H9 (cell line): ENCODE data around the gene CD300H. TPM values are rescaled to one million over a fixed set of nuclear protein-coding genes. Genes with fewer than 3 reads are reported as not detected.

Experiments used
- DNase-seq: peaks from one replicate; pipeline ENCODE4 v3.0.0-alpha.2; 2017
- H2AFZ ChIP-seq: one replicate; pipeline ENCODE4 v1.6.1; 2013; ENCODE audit warnings: mild to moderate bottlenecking, low read length, control low read depth, moderate library complexity
- H2AK5ac ChIP-seq: 2 replicates; pipeline ENCODE4 v1.6.1; 2013; ENCODE audit warnings: low read length, control low read depth, mixed read lengths; ENCODE audit not compliant: insufficient read length
- H2BK120ac ChIP-seq: one replicate; pipeline ENCODE4 v1.6.1; 2013; ENCODE audit warnings: low read depth, mild to moderate bottlenecking, low read length, control low read depth, inconsistent platforms; ENCODE audit not compliant: poor library complexity, severe bottlenecking
- H2BK12ac ChIP-seq: 2 replicates; pipeline ENCODE4 v1.6.1; 2013; ENCODE audit warnings: low read length, control low read depth, mixed read lengths, low read depth; ENCODE audit not compliant: insufficient read length
- H2BK15ac ChIP-seq: 2 replicates; pipeline ENCODE4 v1.6.1; 2013; ENCODE audit warnings: low read depth, low read length, control low read depth
- H2BK20ac ChIP-seq: one replicate; pipeline ENCODE4 v1.6.1; 2013; ENCODE audit warnings: low read depth, mild to moderate bottlenecking, low read length, control low read depth, inconsistent platforms; ENCODE audit not compliant: poor library complexity, severe bottlenecking
- H2BK5ac ChIP-seq: 2 replicates; pipeline ENCODE4 v1.6.1; 2013; ENCODE audit warnings: low read length, control low read depth, mixed read lengths; ENCODE audit not compliant: insufficient read length
- H3K14ac ChIP-seq: 2 replicates; pipeline ENCODE4 v1.6.1; 2013; ENCODE audit warnings: low read length, control low read depth; ENCODE audit not compliant: insufficient read depth
- H3K18ac ChIP-seq: 2 replicates; pipeline ENCODE4 v1.6.1; 2013; ENCODE audit warnings: low read depth, mild to moderate bottlenecking, mixed read lengths, low read length, control low read depth; ENCODE audit not compliant: insufficient read length
- H3K23ac ChIP-seq: 2 replicates; pipeline ENCODE4 v1.6.1; 2013; ENCODE audit warnings: low read length, control low read depth, mixed read lengths, low read depth; ENCODE audit not compliant: insufficient read length
- H3K23me2 ChIP-seq: 2 replicates; pipeline ENCODE4 v1.6.1; 2013; ENCODE audit warnings: low read depth, mild to moderate bottlenecking, mixed read lengths, low read length, control low read depth; ENCODE audit not compliant: insufficient read length, poor library complexity, severe bottlenecking
- H3K27ac ChIP-seq: 2 replicates; pipeline ENCODE4 v1.5.1; 2013; ENCODE audit warnings: low read length, control low read depth, mixed read lengths, low read depth; ENCODE audit not compliant: insufficient read length
- H3K27me3 ChIP-seq: 2 replicates; pipeline ENCODE4 v1.6.1; 2013; ENCODE audit warnings: low read length, control low read depth, inconsistent platforms; ENCODE audit not compliant: insufficient read depth
- H3K4ac ChIP-seq: 2 replicates; pipeline ENCODE4 v1.6.1; 2013; ENCODE audit warnings: low read depth, mild to moderate bottlenecking, control low read depth, inconsistent platforms, low read length, moderate library complexity
- H3K4me1 ChIP-seq: 2 replicates; pipeline ENCODE4 v1.6.1; 2013; ENCODE audit warnings: low read length, control low read depth, inconsistent platforms; ENCODE audit not compliant: insufficient read depth
- H3K4me2 ChIP-seq: 2 replicates; pipeline ENCODE4 v1.6.1; 2013; ENCODE audit warnings: low read length, control low read depth, mixed read lengths; ENCODE audit not compliant: insufficient read length, insufficient read depth
- H3K56ac ChIP-seq: 2 replicates; pipeline ENCODE4 v1.6.1; 2013; ENCODE audit warnings: low read depth, mild to moderate bottlenecking, mixed read lengths, low read length, control low read depth; ENCODE audit not compliant: insufficient read length
- H3K79me1 ChIP-seq: 2 replicates; pipeline ENCODE4 v1.6.1; 2013; ENCODE audit warnings: low read depth, mild to moderate bottlenecking, moderate library complexity, low read length, control low read depth, inconsistent platforms; ENCODE audit not compliant: insufficient read depth, poor library complexity, severe bottlenecking
- H3K79me2 ChIP-seq: 2 replicates; pipeline ENCODE4 v1.6.1; 2013; ENCODE audit warnings: low read length, control low read depth, inconsistent platforms; ENCODE audit not compliant: insufficient read depth
- H3K9ac ChIP-seq: 2 replicates; pipeline ENCODE4 v1.6.1; 2013; ENCODE audit warnings: low read length, control low read depth, mixed read lengths; ENCODE audit not compliant: insufficient read length; ENCODE audit errors: extremely low read depth
- H3K9me3 ChIP-seq: one replicate; pipeline ENCODE4 v1.6.1; 2013; ENCODE audit warnings: low read depth, low read length, inconsistent platforms; ENCODE audit not compliant: control insufficient read depth
- H3T11ph ChIP-seq: one replicate; pipeline ENCODE4 v1.6.1; 2013; ENCODE audit warnings: mild to moderate bottlenecking, low read length, control low read depth, inconsistent platforms
- H4K20me1 ChIP-seq: one replicate; pipeline ENCODE4 v1.6.1; 2013; ENCODE audit not compliant: control insufficient read depth, insufficient read length, insufficient read depth
- H4K5ac ChIP-seq: 2 replicates; pipeline ENCODE4 v1.6.1; 2013; ENCODE audit warnings: low read depth, mild to moderate bottlenecking, mixed read lengths, low read length, control low read depth; ENCODE audit not compliant: insufficient read length
- H4K8ac ChIP-seq: replicated peaks from 2 replicates; pipeline ENCODE4 v1.6.1; 2013; ENCODE audit warnings: low read length, control low read depth, mixed read lengths, low read depth; ENCODE audit not compliant: insufficient read length
- H4K91ac ChIP-seq: 2 replicates; pipeline ENCODE4 v1.6.1; 2013; ENCODE audit warnings: low read depth, mild to moderate bottlenecking, moderate library complexity, mixed read lengths, low read length, control low read depth; ENCODE audit not compliant: insufficient read length
- H3K27ac Mint-ChIP-seq, 3 experiments: 2 replicates in 2 of 3; 3 replicates in 1 of 3; pipeline ENCODE4 v1.8.0; 2020 to 2021; ENCODE audit warnings: mixed read lengths in 3 of 3, mild to moderate bottlenecking in 1 of 3, moderate library complexity in 1 of 3
- H3K27me3 Mint-ChIP-seq: 2 replicates; pipeline ENCODE4 v1.8.0; 2021; ENCODE audit warnings: low read depth, mild to moderate bottlenecking, moderate library complexity, mixed read lengths
- H3K36me3 Mint-ChIP-seq, 3 experiments: 2 replicates in 2 of 3; 3 replicates in 1 of 3; pipeline ENCODE4 v1.8.0; 2020 to 2021; ENCODE audit warnings: low read depth in 3 of 3, mixed read lengths in 3 of 3; ENCODE audit not compliant: insufficient read depth in 1 of 3
- H3K4me1 Mint-ChIP-seq, 2 experiments: 2 replicates each; pipeline ENCODE4 v1.8.0; 2020; ENCODE audit warnings: mixed read lengths in 2 of 2
- H3K4me3 Mint-ChIP-seq, 2 experiments: 2 replicates in 1 of 2; 3 replicates in 1 of 2; pipeline ENCODE4 v1.8.0; 2020 to 2021; ENCODE audit warnings: mild to moderate bottlenecking in 2 of 2, mixed read lengths in 2 of 2, moderate library complexity in 1 of 2
- H3K9me3 Mint-ChIP-seq, 2 experiments: 2 replicates in 1 of 2; 3 replicates in 1 of 2; pipeline ENCODE4 v1.8.0; 2020; ENCODE audit warnings: mild to moderate bottlenecking in 2 of 2, mixed read lengths in 2 of 2, moderate library complexity in 1 of 2
- CTCF ChIP-seq: fragments of 200-600 bp; sonication (generic); conservative IDR thresholded peaks from 3 replicates; pipeline ENCODE4 v1.8.0; 2021; ENCODE audit warnings: antibody characterized with exemption, mild to moderate bottlenecking
- WGBS: extraction: QIAGEN DNeasy Blood & Tissue Kit; methylation state at CpG from one replicate; pipeline ENCODE4 v1.1.7; 2013; ENCODE audit warnings: missing lambda C conversion rate, low lambda C conversion rate, mixed read lengths; ENCODE audit not compliant: insufficient read length; ENCODE audit errors: extremely low coverage; 5-methylcytosine and 5-hydroxymethylcytosine counted together
- total RNA-seq: library from RNA; stranded (reverse); gene quantifications from 2 replicates; pipeline ENCODE4 v1.2.1, GENCODE V29; 2021

CD300H gene
- total RNA-seq, 1 experiment from 2014 or later = not detected

- TF ChIP-seq CTCF = no peak
- H2BK120ac ChIP-seq = no peak overlapping the region
- no peak overlapping the region for H2BK12ac ChIP-seq
- H3K79me2 ChIP-seq = no peaks in the 10 kb centered on the region
- H4K20me1 ChIP-seq = no peaks in the 10 kb centered on the region
- Mint-ChIP-seq H3K36me3 (no peaks in the 10 kb centered on the region; a peak in 1 of 7 replicates), H3K4me3 (no peak overlapping the region), H3K4me1 (peaks cover 8 to 10% of the 10 kb centered on the region in 2 experiments), H3K27me3 (peaks cover 70% of the 10 kb centered on the region), H3K27ac (no peak overlapping the region), H3K9me3 (peaks cover 0 to 2% of the 10 kb centered on the region in 2 experiments; a peak in 2 of 5 replicates)
- no peak overlapping the region for H4K91ac ChIP-seq
- H2BK15ac ChIP-seq = no peak overlapping the region
- no CpG with 5 or more reads among the region's 8 CpGs for WGBS
- H2BK20ac ChIP-seq = no peak overlapping the region
- H3K4ac ChIP-seq = no peak overlapping the region
- no peak overlapping the region for H4K8ac ChIP-seq
- no peaks in the 10 kb centered on the region for H3K79me1 ChIP-seq
- H3K56ac ChIP-seq = no peak overlapping the region
- H2AFZ ChIP-seq = no peak overlapping the region
- H3K4me1 ChIP-seq = peaks cover 2% of the 10 kb centered on the region
- H3K14ac ChIP-seq = no peak overlapping the region
- no peak overlapping the region for H3K4me2 ChIP-seq
- H3K18ac ChIP-seq = no peak overlapping the region
- no peak overlapping the region for H2AK5ac ChIP-seq
- H3T11ph ChIP-seq = no peak overlapping the region
- no peak overlapping the region for H4K5ac ChIP-seq
- peak; percentile 14 for DNase-seq
- no peaks in the 10 kb centered on the region for H3K23me2 ChIP-seq
- H3K9ac ChIP-seq = no peak overlapping the region
- no peaks in the 10 kb centered on the region for H3K9me3 ChIP-seq
- no peaks in the 10 kb centered on the region; the same call in 1 of the 2 replicates for H3K27me3 ChIP-seq
- H3K23ac ChIP-seq = no peak overlapping the region
- H3K27ac ChIP-seq = no peak overlapping the region
- no peak overlapping the region for H2BK5ac ChIP-seq
Observed at GRCh38 chr17:74528491-74529199, 38.7 kb downstream of the CD300H start.
